Measurements from ENCODE around the gene ATP5PD. TPM values are rescaled to one million over a fixed set of nuclear protein-coding genes. Genes with fewer than 3 reads are reported as not detected.

The ATP5PD gene
- total and polyA plus RNA-seq, 2 of the 13 experiments (the other 11 are each of a cell fraction or from before 2014, with no cell fraction given), result 158 to 428 TPM

DNA sequence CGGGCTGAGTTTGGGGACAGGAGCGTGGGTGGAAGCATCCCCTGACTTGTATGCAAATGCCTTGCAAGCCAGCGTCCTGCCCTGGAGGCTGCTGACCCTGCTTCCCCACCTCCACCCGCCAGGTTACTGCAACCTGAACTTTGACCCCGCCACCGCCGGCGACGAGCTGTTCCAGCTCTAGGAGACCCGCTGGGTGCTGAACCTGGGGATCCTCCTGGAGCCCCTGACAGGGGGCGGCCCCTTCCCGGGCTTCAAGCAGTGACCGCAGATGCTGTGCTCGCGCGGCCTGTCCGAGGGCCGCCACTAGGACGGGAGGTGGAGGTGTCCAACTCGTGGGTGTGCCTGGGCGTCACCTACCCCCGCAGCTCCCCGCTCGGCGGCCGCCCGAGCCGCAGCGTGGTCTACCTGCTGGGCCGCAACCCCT lies 30.3 kb upstream of the ATP5PD start (continued):
- peak; percentile 97 for TF ChIP-seq HNF4G (IDR thresholded peaks at IDR 0.05; ENCODE audit: borderline replicate concordance, low read depth, low read length)
- peak; percentile 82; the same call in 1 of the 2 replicates for TF ChIP-seq HNF4G (CRISPR knock-in tag; IDR thresholded peaks at IDR 0.05; ENCODE audit: borderline replicate concordance, low read depth)
- no peak for TF ChIP-seq HCFC1 (IDR thresholded peaks at IDR 0.05; ENCODE audit: low read depth, low read length)
- TF ChIP-seq ZNF670 (CRISPR knock-in tag; IDR thresholded peaks at IDR 0.05; ENCODE audit: borderline replicate concordance), result no peak
- TF ChIP-seq, protein P1, sequence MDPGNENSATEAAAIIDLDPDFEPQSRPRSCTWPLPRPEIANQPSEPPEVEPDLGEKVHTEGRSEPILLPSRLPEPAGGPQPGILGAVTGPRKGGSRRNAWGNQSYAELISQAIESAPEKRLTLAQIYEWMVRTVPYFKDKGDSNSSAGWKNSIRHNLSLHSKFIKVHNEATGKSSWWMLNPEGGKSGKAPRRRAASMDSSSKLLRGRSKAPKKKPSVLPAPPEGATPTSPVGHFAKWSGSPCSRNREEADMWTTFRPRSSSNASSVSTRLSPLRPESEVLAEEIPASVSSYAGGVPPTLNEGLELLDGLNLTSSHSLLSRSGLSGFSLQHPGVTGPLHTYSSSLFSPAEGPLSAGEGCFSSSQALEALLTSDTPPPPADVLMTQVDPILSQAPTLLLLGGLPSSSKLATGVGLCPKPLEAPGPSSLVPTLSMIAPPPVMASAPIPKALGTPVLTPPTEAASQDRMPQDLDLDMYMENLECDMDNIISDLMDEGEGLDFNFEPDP (CRISPR knock-in tag; conservative IDR thresholded peaks at IDR 0.05), result no peak
- TF ChIP-seq SMAD1 (CRISPR knock-in tag; IDR thresholded peaks at IDR 0.05; ENCODE audit: borderline replicate concordance, low read depth), result no peak
- TF ChIP-seq TOPORS (CRISPR knock-in tag; IDR thresholded peaks at IDR 0.05), result no peak
- TF ChIP-seq, protein P2, sequence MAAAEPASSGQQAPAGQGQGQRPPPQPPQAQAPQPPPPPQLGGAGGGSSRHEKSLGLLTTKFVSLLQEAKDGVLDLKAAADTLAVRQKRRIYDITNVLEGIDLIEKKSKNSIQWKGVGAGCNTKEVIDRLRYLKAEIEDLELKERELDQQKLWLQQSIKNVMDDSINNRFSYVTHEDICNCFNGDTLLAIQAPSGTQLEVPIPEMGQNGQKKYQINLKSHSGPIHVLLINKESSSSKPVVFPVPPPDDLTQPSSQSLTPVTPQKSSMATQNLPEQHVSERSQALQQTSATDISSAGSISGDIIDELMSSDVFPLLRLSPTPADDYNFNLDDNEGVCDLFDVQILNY (CRISPR knock-in tag; conservative IDR thresholded peaks at IDR 0.05), result no peak
- TF ChIP-seq SP1 (IDR thresholded peaks at IDR 0.05), result no peak
- TF ChIP-seq SP1 (CRISPR knock-in tag; IDR thresholded peaks at IDR 0.05), result no peak
- TF ChIP-seq, protein P3, sequence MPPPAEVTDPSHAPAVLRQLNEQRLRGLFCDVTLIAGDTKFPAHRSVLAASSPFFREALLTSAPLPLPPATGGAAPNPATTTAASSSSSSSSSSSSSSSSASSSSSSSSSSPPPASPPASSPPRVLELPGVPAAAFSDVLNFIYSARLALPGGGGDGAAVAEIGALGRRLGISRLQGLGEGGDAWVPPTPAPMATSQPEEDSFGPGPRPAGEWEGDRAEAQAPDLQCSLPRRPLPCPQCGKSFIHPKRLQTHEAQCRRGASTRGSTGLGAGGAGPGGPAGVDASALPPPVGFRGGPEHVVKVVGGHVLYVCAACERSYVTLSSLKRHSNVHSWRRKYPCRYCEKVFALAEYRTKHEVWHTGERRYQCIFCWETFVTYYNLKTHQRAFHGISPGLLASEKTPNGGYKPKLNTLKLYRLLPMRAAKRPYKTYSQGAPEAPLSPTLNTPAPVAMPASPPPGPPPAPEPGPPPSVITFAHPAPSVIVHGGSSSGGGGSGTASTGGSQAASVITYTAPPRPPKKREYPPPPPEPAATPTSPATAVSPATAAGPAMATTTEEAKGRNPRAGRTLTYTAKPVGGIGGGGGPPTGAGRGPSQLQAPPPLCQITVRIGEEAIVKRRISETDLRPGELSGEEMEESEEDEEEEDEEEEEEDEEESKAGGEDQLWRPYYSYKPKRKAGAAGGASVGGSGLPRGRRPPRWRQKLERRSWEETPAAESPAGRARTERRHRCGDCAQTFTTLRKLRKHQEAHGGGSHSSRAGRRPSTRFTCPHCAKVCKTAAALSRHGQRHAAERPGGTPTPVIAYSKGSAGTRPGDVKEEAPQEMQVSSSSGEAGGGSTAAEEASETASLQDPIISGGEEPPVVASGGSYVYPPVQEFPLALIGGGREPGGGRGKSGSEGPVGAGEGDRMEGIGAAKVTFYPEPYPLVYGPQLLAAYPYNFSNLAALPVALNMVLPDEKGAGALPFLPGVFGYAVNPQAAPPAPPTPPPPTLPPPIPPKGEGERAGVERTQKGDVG (CRISPR knock-in tag; IDR thresholded peaks at IDR 0.05; ENCODE audit: borderline replicate concordance), result no peak; the same call in 1 of the 2 replicates
- TF ChIP-seq GATAD2A (CRISPR knock-in tag; IDR thresholded peaks at IDR 0.05), result peak; percentile 90
- TF ChIP-seq, protein P4, sequence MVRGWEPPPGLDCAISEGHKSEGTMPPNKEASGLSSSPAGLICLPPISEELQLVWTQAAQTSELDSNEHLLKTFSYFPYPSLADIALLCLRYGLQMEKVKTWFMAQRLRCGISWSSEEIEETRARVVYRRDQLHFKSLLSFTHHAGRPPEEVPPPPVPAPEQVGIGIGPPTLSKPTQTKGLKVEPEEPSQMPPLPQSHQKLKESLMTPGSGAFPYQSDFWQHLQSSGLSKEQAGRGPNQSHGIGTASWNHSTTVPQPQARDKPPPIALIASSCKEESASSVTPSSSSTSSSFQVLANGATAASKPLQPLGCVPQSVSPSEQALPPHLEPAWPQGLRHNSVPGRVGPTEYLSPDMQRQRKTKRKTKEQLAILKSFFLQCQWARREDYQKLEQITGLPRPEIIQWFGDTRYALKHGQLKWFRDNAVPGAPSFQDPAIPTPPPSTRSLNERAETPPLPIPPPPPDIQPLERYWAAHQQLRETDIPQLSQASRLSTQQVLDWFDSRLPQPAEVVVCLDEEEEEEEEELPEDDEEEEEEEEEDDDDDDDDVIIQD (CRISPR knock-in tag; IDR thresholded peaks at IDR 0.05; ENCODE audit: low read depth), result 0 out of 2 replicates have a peak, but pooled peaks have one; percentile 53
- no peak for TF ChIP-seq HOXA5 (CRISPR knock-in tag; IDR thresholded peaks at IDR 0.05)
- TF ChIP-seq, protein P5, sequence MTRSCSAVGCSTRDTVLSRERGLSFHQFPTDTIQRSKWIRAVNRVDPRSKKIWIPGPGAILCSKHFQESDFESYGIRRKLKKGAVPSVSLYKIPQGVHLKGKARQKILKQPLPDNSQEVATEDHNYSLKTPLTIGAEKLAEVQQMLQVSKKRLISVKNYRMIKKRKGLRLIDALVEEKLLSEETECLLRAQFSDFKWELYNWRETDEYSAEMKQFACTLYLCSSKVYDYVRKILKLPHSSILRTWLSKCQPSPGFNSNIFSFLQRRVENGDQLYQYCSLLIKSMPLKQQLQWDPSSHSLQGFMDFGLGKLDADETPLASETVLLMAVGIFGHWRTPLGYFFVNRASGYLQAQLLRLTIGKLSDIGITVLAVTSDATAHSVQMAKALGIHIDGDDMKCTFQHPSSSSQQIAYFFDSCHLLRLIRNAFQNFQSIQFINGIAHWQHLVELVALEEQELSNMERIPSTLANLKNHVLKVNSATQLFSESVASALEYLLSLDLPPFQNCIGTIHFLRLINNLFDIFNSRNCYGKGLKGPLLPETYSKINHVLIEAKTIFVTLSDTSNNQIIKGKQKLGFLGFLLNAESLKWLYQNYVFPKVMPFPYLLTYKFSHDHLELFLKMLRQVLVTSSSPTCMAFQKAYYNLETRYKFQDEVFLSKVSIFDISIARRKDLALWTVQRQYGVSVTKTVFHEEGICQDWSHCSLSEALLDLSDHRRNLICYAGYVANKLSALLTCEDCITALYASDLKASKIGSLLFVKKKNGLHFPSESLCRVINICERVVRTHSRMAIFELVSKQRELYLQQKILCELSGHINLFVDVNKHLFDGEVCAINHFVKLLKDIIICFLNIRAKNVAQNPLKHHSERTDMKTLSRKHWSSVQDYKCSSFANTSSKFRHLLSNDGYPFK (CRISPR knock-in tag; IDR thresholded peaks at IDR 0.05; ENCODE audit: borderline replicate concordance), result 0 out of 2 replicates have a peak, but pooled peaks have one; percentile 16
- no peak for TF ChIP-seq ZNF256 (CRISPR knock-in tag; conservative IDR thresholded peaks at IDR 0.05)
- no peak for TF ChIP-seq ZNF567 (CRISPR knock-in tag; IDR thresholded peaks at IDR 0.05; ENCODE audit: borderline replicate concordance)
- no peak for TF ChIP-seq NAIF1 (CRISPR knock-in tag; IDR thresholded peaks at IDR 0.05; ENCODE audit: borderline replicate concordance)
- TF ChIP-seq ZNF839 (CRISPR knock-in tag; IDR thresholded peaks at IDR 0.05; ENCODE audit: borderline replicate concordance), result no peak
- TF ChIP-seq SIN3A (IDR thresholded peaks at IDR 0.05; ENCODE audit: borderline replicate concordance, low read depth, low read length), result peak; percentile 38; the same call in 1 of the 2 replicates
- TF ChIP-seq KLF12 (CRISPR knock-in tag; IDR thresholded peaks at IDR 0.05; ENCODE audit: borderline replicate concordance), result no peak; the same call in 1 of the 2 replicates
